HCT116 (cell line): Measurements from ENCODE around the gene PIGN. TPM values are rescaled to one million over a fixed set of nuclear protein-coding genes. Genes with fewer than 3 reads are reported as not detected.

Experiments used
- ATAC-seq: fragments of 200-7000 bp; cut with Tn5 transposase; 2 replicates; pipeline ENCODE4 v1.9.1; 2020; ENCODE audit warnings: mild to moderate bottlenecking, moderate library complexity
- BruUV-seq: library from RNA; stranded (reverse); fragments of 400-500 nt; replicated peaks from 2 replicates; lab custom pipeline; 2021; lab: Mats Ljungman, UMichigan
- CTCF ChIA-PET: fragments of 300-600 bp; sonication (Branson Sonifier 250); formaldehyde crosslinking; loops from one replicate; lab custom pipeline; 2021; ENCODE audit warnings: antibody characterized with exemption; lab: Charles Lee
- POLR2A ChIA-PET: fragments of 300-600, 350-600 bp; sonication (Branson Sonifier 250); formaldehyde crosslinking; loops from one replicate; lab custom pipeline; 2021; ENCODE audit warnings: antibody characterized with exemption; lab: Charles Lee
- RAD21 ChIA-PET, 2 experiments: fragments of 300-600 bp; sonication (Branson Sonifier 250); formaldehyde crosslinking; loops; one replicate each; lab custom pipeline; 2023; ENCODE audit warnings: low total read pairs in 2 of 2; ENCODE audit not compliant: uncharacterized antibody in 2 of 2, unreplicated experiment in 2 of 2, low non-redundant PET in 1 of 2; lab: Charles Lee
- DNase-seq: peaks from one replicate; pipeline ENCODE4 v3.0.0-alpha.2; 2010; ENCODE audit warnings: low read depth, low spot score
- H2AFZ ChIP-seq: fragments of 200-600 bp; shearing (Covaris generic), sonication (generic); 2 replicates; pipeline ENCODE4 v1.6.1; 2017; ENCODE audit warnings: low read depth, mixed run types, mixed read lengths, antibody characterized with exemption, low read length; ENCODE audit not compliant: poor library complexity, severe bottlenecking
- H3K27ac ChIP-seq: 2 replicates; pipeline ENCODE4 v1.5.1; 2012; ENCODE audit warnings: low read depth, low read length
- H3K27me3 ChIP-seq: fragments of 200-600 bp; sonication (generic); 2 replicates; pipeline ENCODE4 v1.6.1; 2016; ENCODE audit warnings: mixed run types, low read length, mixed read lengths; ENCODE audit not compliant: insufficient read depth
- H3K36me3 ChIP-seq, 2 experiments: fragments of 200-500 bp in 1 of 2; fragments of 200-600 bp in 1 of 2; sonication (Bioruptor generic) in 1 of 2; sonication (generic) in 1 of 2; 2 replicates each; pipeline versions ENCODE4 v1.5.1 to v1.6.1; 2014 to 2016; ENCODE audit warnings: low read length in 2 of 2, inconsistent platforms in 1 of 2, mixed read lengths in 1 of 2, mixed run types in 1 of 2; ENCODE audit not compliant: insufficient read depth in 2 of 2, control insufficient read depth in 1 of 2
- H3K4me1 ChIP-seq, 2 experiments: fragments of 200-600 bp in 1 of 2; sonication (generic) in 1 of 2; 2 replicates each; pipeline versions ENCODE4 v1.5.1 to v1.6.1; 2012 to 2017; ENCODE audit warnings: low read length in 2 of 2, inconsistent platforms in 1 of 2, mild to moderate bottlenecking in 1 of 2, mixed read lengths in 1 of 2, mixed run types in 1 of 2, moderate library complexity in 1 of 2; ENCODE audit not compliant: insufficient read depth in 2 of 2, control insufficient read depth in 1 of 2
- H3K4me2 ChIP-seq: fragments of 200-600 bp; sonication (generic); 2 replicates; pipeline ENCODE4 v1.6.1; 2017; ENCODE audit warnings: mixed run types, low read length, mixed read lengths
- H3K4me3 ChIP-seq, 2 experiments: fragments of 200-600 bp in 1 of 2; sonication (generic) in 1 of 2; replicated peaks in 1 of 2; 2 replicates each; pipeline ENCODE4 v1.5.1; 2011 to 2016; ENCODE audit warnings: low read length in 2 of 2, control low read depth in 1 of 2, low read depth in 1 of 2, mild to moderate bottlenecking in 1 of 2, mixed read lengths in 1 of 2, mixed run types in 1 of 2
- H3K79me2 ChIP-seq: fragments of 200-600 bp; sonication (generic); 2 replicates; pipeline ENCODE4 v1.6.1; 2017; ENCODE audit warnings: mild to moderate bottlenecking, mixed run types, low read length, moderate library complexity, mixed read lengths; ENCODE audit not compliant: insufficient read depth
- H3K9ac ChIP-seq: fragments of 200-600 bp; sonication (generic); 2 replicates; pipeline ENCODE4 v1.6.1; 2016; ENCODE audit warnings: low read length, mixed read lengths
- H3K9me2 ChIP-seq: fragments of 200-600 bp; sonication (generic), shearing (Covaris generic); 2 replicates; pipeline ENCODE4 v1.6.1; 2017; ENCODE audit warnings: mixed run types, mild to moderate bottlenecking, moderate library complexity; ENCODE audit not compliant: insufficient read depth
- H3K9me3 ChIP-seq, 2 experiments: fragments of 200-500 bp in 1 of 2; fragments of 200-600 bp in 1 of 2; sonication (Bioruptor generic) in 1 of 2; sonication (generic) in 1 of 2; 2 replicates each; pipeline ENCODE4 v1.6.1; 2014 to 2017; ENCODE audit warnings: low read length in 2 of 2, mixed read lengths in 2 of 2, inconsistent platforms in 1 of 2, low read depth in 1 of 2, mild to moderate bottlenecking in 1 of 2, mixed run types in 1 of 2, moderate library complexity in 1 of 2; ENCODE audit not compliant: control insufficient read depth in 1 of 2, insufficient read depth in 1 of 2
- H4K20me1 ChIP-seq: fragments of 200-600 bp; sonication (generic), shearing (Covaris generic); 2 replicates; pipeline ENCODE4 v1.6.1; 2017; ENCODE audit warnings: mixed run types, mild to moderate bottlenecking, moderate library complexity; ENCODE audit not compliant: insufficient read depth
- CEBPB ChIP-seq: IDR thresholded peaks from 2 replicates; pipeline ENCODE4 v1.6.1; 2012; ENCODE audit warnings: low read depth
- EGR1 ChIP-seq: IDR thresholded peaks from 2 replicates; pipeline ENCODE4 v1.6.1; 2012; ENCODE audit warnings: low read depth
- EZH2 ChIP-seq: fragments of 200-600 bp; sonication (generic); IDR thresholded peaks from 2 replicates; pipeline ENCODE4 v1.6.1; 2017; ENCODE audit warnings: antibody characterized with exemption, mixed run types
- EZH2phosphoT487 ChIP-seq: fragments of 200-600 bp; IDR thresholded peaks from 2 replicates; pipeline ENCODE4 v1.6.1; 2018; ENCODE audit warnings: antibody characterized with exemption, borderline replicate concordance
- FOSL1 ChIP-seq: IDR thresholded peaks from 2 replicates; pipeline ENCODE4 v1.6.1; 2012; ENCODE audit warnings: low read depth
- RAD21 ChIP-seq: IDR thresholded peaks from 2 replicates; pipeline ENCODE4 v1.6.1; 2012; ENCODE audit warnings: low read depth, mild to moderate bottlenecking
- ZFX ChIP-seq: fragments of 450-650 bp; IDR thresholded peaks from 2 replicates; pipeline ENCODE4 v1.6.1; 2017
- ZNF274 ChIP-seq: fragments of 200-500 bp; sonication (Bioruptor generic); IDR thresholded peaks from 2 replicates; pipeline ENCODE4 v1.6.1; 2014; ENCODE audit warnings: mild to moderate bottlenecking, low read depth, low read length, inconsistent platforms
- intact Hi-C: fragments of 100-400 bp; cut with micrococcal nuclease; formaldehyde crosslinking; loops from 2 replicates; pipeline ENCODE4 v1.10.0; 2022
- total RNA-seq: library from RNA; stranded (reverse); gene quantifications from one replicate; pipeline ENCODE4 v1.2.1, GENCODE V29; 2021; ENCODE audit not compliant: unreplicated experiment
- TF ChIP-seq, protein P1 (sequence below): IDR thresholded peaks from 2 replicates; pipeline ENCODE4 v1.6.1; 2012
- TF ChIP-seq, protein P2 (sequence below): IDR thresholded peaks from 2 replicates; pipeline ENCODE4 v1.6.1; 2012
- TF ChIP-seq, protein P3 (sequence below): IDR thresholded peaks from 2 replicates; pipeline ENCODE4 v1.6.1; 2012; ENCODE audit warnings: low read depth
- TF ChIP-seq, protein P4 (sequence below): IDR thresholded peaks from 2 replicates; pipeline ENCODE4 v1.6.1; 2011; ENCODE audit warnings: mild to moderate bottlenecking, low read length, moderate library complexity; ENCODE audit not compliant: insufficient replicate concordance; ENCODE audit errors: extremely low read depth

PIGN gene
- total RNA-seq, 1 experiment from 2014 or later: 12.2 TPM

DNA sequence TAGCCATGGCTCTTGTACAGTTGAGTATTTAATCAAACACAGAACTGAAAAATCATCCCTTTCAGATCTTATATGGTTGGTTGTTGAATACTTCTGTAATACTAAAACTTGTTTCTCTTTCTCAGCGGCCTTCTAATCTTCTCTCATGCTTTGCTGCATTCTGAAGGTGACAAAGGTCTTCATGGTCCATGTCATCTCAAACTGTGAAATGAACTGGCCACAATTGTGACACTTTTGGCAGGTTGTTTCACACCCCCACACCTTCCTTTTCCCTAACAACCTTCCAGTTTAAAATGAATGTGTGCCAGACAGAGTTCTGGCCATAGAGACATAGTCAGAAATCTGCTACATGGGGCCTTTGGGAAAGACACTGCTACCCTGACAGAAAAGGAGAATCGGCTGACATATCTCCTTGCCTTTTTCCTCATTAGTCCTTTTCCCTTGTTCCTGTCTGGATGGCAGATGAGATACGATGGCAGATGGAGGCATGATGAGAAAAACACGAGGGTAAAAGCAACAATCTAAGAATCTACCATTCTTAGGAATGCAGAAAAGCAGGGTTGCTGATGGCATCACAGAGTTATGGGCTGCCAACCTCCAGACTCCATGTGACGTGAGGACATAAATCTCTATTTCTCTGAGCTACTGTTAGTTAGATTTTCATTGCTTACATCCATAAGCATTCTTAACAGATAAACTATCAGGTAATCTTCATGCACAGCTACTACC is 106.5 kb downstream of the PIGN start:
- no peak overlapping the region for H3K27ac ChIP-seq
- no TSS peak for BruUV-seq
- no peaks in the 10 kb centered on the region for H4K20me1 ChIP-seq
- DNase-seq (no peak), ATAC-seq (no peak)
- no peaks in the 10 kb centered on the region for H3K36me3 ChIP-seq
- TF ChIP-seq RAD21: no peak
- TF ChIP-seq, protein P1, sequence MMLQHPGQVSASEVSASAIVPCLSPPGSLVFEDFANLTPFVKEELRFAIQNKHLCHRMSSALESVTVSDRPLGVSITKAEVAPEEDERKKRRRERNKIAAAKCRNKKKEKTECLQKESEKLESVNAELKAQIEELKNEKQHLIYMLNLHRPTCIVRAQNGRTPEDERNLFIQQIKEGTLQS: no peak
- no peak for TF ChIP-seq EZH2
- no peak overlapping the region for H3K4me3 ChIP-seq
- ChIA-PET CTCF (no interaction called here), RAD21 (no interaction called here), POLR2A (no interaction called here)
- H3K4me2 ChIP-seq: no peak overlapping the region
- intact Hi-C loops: no loop called here
- no peak overlapping the region for H2AFZ ChIP-seq
- H3K27me3 ChIP-seq: no peaks in the 10 kb centered on the region
- H3K9me2 ChIP-seq: no peaks in the 10 kb centered on the region
- no peaks in the 10 kb centered on the region for H3K79me2 ChIP-seq
- no peak overlapping the region for H3K9ac ChIP-seq
- peaks cover 0 to 5% of the 10 kb centered on the region in 2 experiments; a peak in 1 of 4 replicates for H3K4me1 ChIP-seq
- no peaks in the 10 kb centered on the region for H3K9me3 ChIP-seq

DNA sequence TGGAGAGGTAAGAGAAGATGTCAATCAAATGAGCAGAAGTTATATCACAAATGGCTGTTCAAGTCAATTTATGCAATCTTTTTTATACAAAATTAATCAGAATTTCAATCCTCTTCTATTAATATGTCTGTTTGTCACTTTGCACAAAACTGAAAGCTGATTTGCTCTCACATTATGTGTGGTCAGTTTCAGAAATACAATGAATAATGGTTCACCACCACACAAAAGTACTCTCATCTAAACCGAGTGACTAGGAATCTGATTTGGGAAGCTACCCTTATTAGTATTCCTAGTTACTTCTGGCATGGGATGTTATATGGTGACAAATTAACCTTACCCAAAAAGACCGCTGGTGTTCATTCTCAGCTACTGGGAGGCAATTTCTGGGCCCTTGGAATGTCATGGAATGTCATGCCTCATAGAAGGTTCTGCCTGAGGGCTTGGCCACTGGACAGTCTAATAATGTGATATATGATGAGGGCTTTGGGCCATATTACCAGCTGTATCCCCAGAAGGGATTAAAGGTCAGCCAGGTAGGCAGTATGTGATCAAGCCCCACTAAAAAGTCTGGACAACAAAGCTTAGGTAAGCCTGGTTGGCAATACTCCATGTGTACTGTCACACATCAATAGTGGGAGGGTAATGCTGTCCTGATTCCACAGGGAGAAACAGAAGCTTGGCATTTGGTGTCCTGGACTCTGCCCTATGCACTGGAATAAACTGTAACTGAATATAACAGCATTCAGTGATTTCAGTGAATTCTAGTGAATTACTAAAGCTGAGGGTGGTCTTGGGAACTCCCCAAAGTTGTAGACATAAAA is 113.2 kb downstream of the PIGN start:
- H3K9me3 ChIP-seq: no peaks in the 10 kb centered on the region
- no peaks in the 10 kb centered on the region for H3K36me3 ChIP-seq
- no peaks in the 10 kb centered on the region for H4K20me1 ChIP-seq
- RAD21 ChIA-PET: no interaction called here
- BruUV-seq: no TSS peak
- H3K4me2 ChIP-seq: no peak overlapping the region
- H3K4me3 ChIP-seq: no peak overlapping the region
- H3K27me3 ChIP-seq: no peaks in the 10 kb centered on the region
- no peaks in the 10 kb centered on the region for H3K79me2 ChIP-seq
- CTCF ChIA-PET: no interaction called here
- H2AFZ ChIP-seq: no peak overlapping the region
- POLR2A ChIA-PET: no interaction called here
- no peak overlapping the region for H3K9ac ChIP-seq
- intact Hi-C loops: no loop called here
- ATAC-seq: no peak
- H3K9me2 ChIP-seq: no peaks in the 10 kb centered on the region
- H3K27ac ChIP-seq: no peak overlapping the region
- no peak for DNase-seq
- H3K4me1 ChIP-seq: no peaks in the 10 kb centered on the region
- TF ChIP-seq, protein P2, sequence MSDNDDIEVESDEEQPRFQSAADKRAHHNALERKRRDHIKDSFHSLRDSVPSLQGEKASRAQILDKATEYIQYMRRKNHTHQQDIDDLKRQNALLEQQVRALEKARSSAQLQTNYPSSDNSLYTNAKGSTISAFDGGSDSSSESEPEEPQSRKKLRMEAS: no peak
- TF ChIP-seq, protein P3, sequence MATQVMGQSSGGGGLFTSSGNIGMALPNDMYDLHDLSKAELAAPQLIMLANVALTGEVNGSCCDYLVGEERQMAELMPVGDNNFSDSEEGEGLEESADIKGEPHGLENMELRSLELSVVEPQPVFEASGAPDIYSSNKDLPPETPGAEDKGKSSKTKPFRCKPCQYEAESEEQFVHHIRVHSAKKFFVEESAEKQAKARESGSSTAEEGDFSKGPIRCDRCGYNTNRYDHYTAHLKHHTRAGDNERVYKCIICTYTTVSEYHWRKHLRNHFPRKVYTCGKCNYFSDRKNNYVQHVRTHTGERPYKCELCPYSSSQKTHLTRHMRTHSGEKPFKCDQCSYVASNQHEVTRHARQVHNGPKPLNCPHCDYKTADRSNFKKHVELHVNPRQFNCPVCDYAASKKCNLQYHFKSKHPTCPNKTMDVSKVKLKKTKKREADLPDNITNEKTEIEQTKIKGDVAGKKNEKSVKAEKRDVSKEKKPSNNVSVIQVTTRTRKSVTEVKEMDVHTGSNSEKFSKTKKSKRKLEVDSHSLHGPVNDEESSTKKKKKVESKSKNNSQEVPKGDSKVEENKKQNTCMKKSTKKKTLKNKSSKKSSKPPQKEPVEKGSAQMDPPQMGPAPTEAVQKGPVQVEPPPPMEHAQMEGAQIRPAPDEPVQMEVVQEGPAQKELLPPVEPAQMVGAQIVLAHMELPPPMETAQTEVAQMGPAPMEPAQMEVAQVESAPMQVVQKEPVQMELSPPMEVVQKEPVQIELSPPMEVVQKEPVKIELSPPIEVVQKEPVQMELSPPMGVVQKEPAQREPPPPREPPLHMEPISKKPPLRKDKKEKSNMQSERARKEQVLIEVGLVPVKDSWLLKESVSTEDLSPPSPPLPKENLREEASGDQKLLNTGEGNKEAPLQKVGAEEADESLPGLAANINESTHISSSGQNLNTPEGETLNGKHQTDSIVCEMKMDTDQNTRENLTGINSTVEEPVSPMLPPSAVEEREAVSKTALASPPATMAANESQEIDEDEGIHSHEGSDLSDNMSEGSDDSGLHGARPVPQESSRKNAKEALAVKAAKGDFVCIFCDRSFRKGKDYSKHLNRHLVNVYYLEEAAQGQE: no peak
- TF ChIP-seq ZNF274: no peak
- no peak for TF ChIP-seq ZFX
- TF ChIP-seq EZH2phosphoT487: no peak
- no peak for TF ChIP-seq FOSL1
- TF ChIP-seq CEBPB: no peak
- TF ChIP-seq, protein P4, sequence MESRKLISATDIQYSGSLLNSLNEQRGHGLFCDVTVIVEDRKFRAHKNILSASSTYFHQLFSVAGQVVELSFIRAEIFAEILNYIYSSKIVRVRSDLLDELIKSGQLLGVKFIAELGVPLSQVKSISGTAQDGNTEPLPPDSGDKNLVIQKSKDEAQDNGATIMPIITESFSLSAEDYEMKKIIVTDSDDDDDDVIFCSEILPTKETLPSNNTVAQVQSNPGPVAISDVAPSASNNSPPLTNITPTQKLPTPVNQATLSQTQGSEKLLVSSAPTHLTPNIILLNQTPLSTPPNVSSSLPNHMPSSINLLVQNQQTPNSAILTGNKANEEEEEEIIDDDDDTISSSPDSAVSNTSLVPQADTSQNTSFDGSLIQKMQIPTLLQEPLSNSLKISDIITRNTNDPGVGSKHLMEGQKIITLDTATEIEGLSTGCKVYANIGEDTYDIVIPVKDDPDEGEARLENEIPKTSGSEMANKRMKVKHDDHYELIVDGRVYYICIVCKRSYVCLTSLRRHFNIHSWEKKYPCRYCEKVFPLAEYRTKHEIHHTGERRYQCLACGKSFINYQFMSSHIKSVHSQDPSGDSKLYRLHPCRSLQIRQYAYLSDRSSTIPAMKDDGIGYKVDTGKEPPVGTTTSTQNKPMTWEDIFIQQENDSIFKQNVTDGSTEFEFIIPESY: no peak
- TF ChIP-seq EGR1: no peak
